CD14-positive monocyte (primary cell): ENCODE results near the gene KBTBD12. TPM values are rescaled to one million over a fixed set of nuclear protein-coding genes. Genes with fewer than 3 reads are reported as not detected.

Experiments used
- DNase-seq, 3 donors: peaks; one replicate each; pipeline ENCODE4 v3.0.0-alpha.2; 2011 to 2022
- H2AFZ ChIP-seq: 2 replicates; pipeline ENCODE4 v1.6.0; 2012; ENCODE audit warnings: mild to moderate bottlenecking, low read depth, low read length, inconsistent platforms; ENCODE audit not compliant: insufficient read depth, poor library complexity, severe bottlenecking
- H3K27ac ChIP-seq, 2 donors: 1 replicate in 1 of 2; 2 replicates in 1 of 2; pipeline ENCODE4 v1.5.1; 2012 to 2013; ENCODE audit warnings: low read length in 2 of 2, control low read depth in 1 of 2, inconsistent platforms in 1 of 2, low read depth in 1 of 2, mild to moderate bottlenecking in 1 of 2
- H3K27me3 ChIP-seq, 2 donors: one replicate each; pipeline versions ENCODE4 v1.6.0 to v1.6.1; 2011 to 2013; ENCODE audit warnings: low read length in 2 of 2; ENCODE audit not compliant: control insufficient read depth in 2 of 2, insufficient read depth in 2 of 2
- H3K36me3 ChIP-seq, 2 donors: replicated peaks in 1 of 2; 1 replicate in 1 of 2; 2 replicates in 1 of 2; pipeline versions ENCODE4 v1.5.1 to v1.6.1; 2012 to 2013; ENCODE audit warnings: low read length in 2 of 2, control low read depth in 1 of 2, inconsistent platforms in 1 of 2, mild to moderate bottlenecking in 1 of 2; ENCODE audit not compliant: insufficient read depth in 2 of 2, control insufficient read depth in 1 of 2
- H3K4me1 ChIP-seq, 2 donors: 1 replicate in 1 of 2; 2 replicates in 1 of 2; pipeline versions ENCODE4 v1.5.1 to v1.6.1; 2012 to 2013; ENCODE audit warnings: low read length in 2 of 2, control low read depth in 1 of 2, inconsistent platforms in 1 of 2, mild to moderate bottlenecking in 1 of 2, moderate library complexity in 1 of 2; ENCODE audit not compliant: insufficient read depth in 2 of 2, control insufficient read depth in 1 of 2
- H3K4me2 ChIP-seq: replicated peaks from 2 replicates; pipeline ENCODE3; 2012; ENCODE audit warnings: low read length, moderate library complexity, mild to moderate bottlenecking; ENCODE audit not compliant: poor library complexity, severe bottlenecking; ENCODE audit errors: extremely low read depth
- H3K4me3 ChIP-seq, 3 experiments: fragments of 200-600 bp in 1 of 3; sonication (generic) in 1 of 3; replicated peaks in 1 of 3; 1 replicate in 2 of 3; 2 replicates in 1 of 3; pipeline ENCODE4 v1.5.1; 2011 to 2013; ENCODE audit warnings: low read length in 3 of 3, mild to moderate bottlenecking in 3 of 3, control low read depth in 2 of 3, low read depth in 2 of 3, inconsistent platforms in 1 of 3, moderate library complexity in 1 of 3
- H3K79me2 ChIP-seq: 2 replicates; pipeline ENCODE4 v1.6.0; 2012; ENCODE audit warnings: mild to moderate bottlenecking, control low read depth, inconsistent platforms, low read length, moderate library complexity; ENCODE audit not compliant: insufficient read depth
- H3K9ac ChIP-seq: 2 replicates; pipeline ENCODE4 v1.6.0; 2017; ENCODE audit warnings: low read length, mild to moderate bottlenecking; ENCODE audit not compliant: insufficient read depth, poor library complexity, severe bottlenecking
- H3K9me3 ChIP-seq, 2 donors: replicated peaks in 1 of 2; 1 replicate in 1 of 2; 2 replicates in 1 of 2; pipeline versions ENCODE4 v1.5.1 to v1.6.1; 2012 to 2013; ENCODE audit warnings: low read length in 2 of 2, control low read depth in 1 of 2; ENCODE audit not compliant: control insufficient read depth in 1 of 2, insufficient read depth in 1 of 2
- H4K20me1 ChIP-seq: 2 replicates; pipeline ENCODE4 v1.6.0; 2012; ENCODE audit warnings: mild to moderate bottlenecking, low read length, control low read depth, moderate library complexity; ENCODE audit not compliant: insufficient read depth
- H3K27ac Mint-ChIP-seq, 7 donors: one replicate each; pipeline ENCODE4 v1.8.0; 2020; ENCODE audit warnings: mild to moderate bottlenecking in 7 of 7, mixed read lengths in 7 of 7, moderate library complexity in 6 of 7, inconsistent platforms in 2 of 7
- H3K27me3 Mint-ChIP-seq, 3 donors: one replicate each; pipeline ENCODE4 v1.8.0; 2021 to 2022; ENCODE audit warnings: low read depth in 3 of 3, mild to moderate bottlenecking in 3 of 3, mixed read lengths in 3 of 3, moderate library complexity in 3 of 3, inconsistent platforms in 1 of 3
- H3K36me3 Mint-ChIP-seq, 2 donors: one replicate each; pipeline ENCODE4 v1.8.0; 2020; ENCODE audit warnings: mixed read lengths in 2 of 2, inconsistent platforms in 1 of 2, mild to moderate bottlenecking in 1 of 2
- H3K4me1 Mint-ChIP-seq: one replicate; pipeline ENCODE4 v1.8.0; 2020; ENCODE audit warnings: mild to moderate bottlenecking, mixed read lengths
- H3K4me3 Mint-ChIP-seq, 2 donors: one replicate each; pipeline ENCODE4 v1.8.0; 2020; ENCODE audit warnings: mild to moderate bottlenecking in 2 of 2, mixed read lengths in 2 of 2, moderate library complexity in 1 of 2
- H3K9me3 Mint-ChIP-seq, 7 donors: one replicate each; pipeline ENCODE4 v1.8.0; 2020 to 2022; ENCODE audit warnings: mixed read lengths in 7 of 7, mild to moderate bottlenecking in 6 of 7, moderate library complexity in 6 of 7, inconsistent platforms in 2 of 7
- WGBS: methylation state at CpG from one replicate; pipeline ENCODE4 v1.1.5; 2013; ENCODE audit warnings: missing lambda C conversion rate; ENCODE audit not compliant: insufficient coverage; 5-methylcytosine and 5-hydroxymethylcytosine counted together
- intact Hi-C, 2 donors: fragments of 100-400 bp; cut with micrococcal nuclease; formaldehyde crosslinking; loops; one replicate each; pipeline versions ENCODE4 v1.15.0 to v1.15.1; 2023
- polyA plus RNA-seq, 3 donors: library from polyadenylated mRNA; depleted of rRNA in 1 of 3; unstranded in 2 of 3; stranded (reverse) in 1 of 3; fragments of 300-500 nt in 2 of 3; fragments of >200 nt in 1 of 3; fragmentation: Illumina TruSeq in 2 of 3; gene quantifications; 1 replicate in 2 of 3; 2 replicates in 1 of 3; pipeline ENCODE4 v1.2.3, GENCODE V29; 2012 to 2021
- TF ChIP-seq, protein P1 (sequence below): fragments of 200-600 bp; IDR thresholded peaks from one replicate; pipeline ENCODE4 v1.8.0; 2022; ENCODE audit warnings: antibody characterized with exemption, mild to moderate bottlenecking

The KBTBD12 gene
- polyA plus RNA-seq, 3 donors, result not detected

GRCh38 chr3:127990461-127990860, 75.4 kb downstream of the KBTBD12 start:
- H3K4me1 ChIP-seq, result no peaks in the 10 kb centered on the region
- H3K27ac ChIP-seq, result no peak overlapping the region
- no peaks in the 10 kb centered on the region for H4K20me1 ChIP-seq
- no peak overlapping the region for H3K9ac ChIP-seq
- H3K79me2 ChIP-seq, result no peaks in the 10 kb centered on the region
- H3K27ac Mint-ChIP-seq, result no peak overlapping the region
- no peaks in the 10 kb centered on the region for H3K9me3 ChIP-seq
- H3K36me3 Mint-ChIP-seq, result no peaks in the 10 kb centered on the region
- H3K9me3 Mint-ChIP-seq, result peaks cover 0 to 5% (median 0%) of the 10 kb centered on the region in 7 donors
- 77% methylated on average over 10 of the region's 11 CpGs for WGBS
- no peak for DNase-seq
- no peaks in the 10 kb centered on the region for H3K27me3 ChIP-seq
- H3K27me3 Mint-ChIP-seq, result peaks cover 0 to 7% (median 1%) of the 10 kb centered on the region in 3 donors
- H3K4me3 ChIP-seq, result no peak overlapping the region
- H3K4me1 Mint-ChIP-seq, result no peaks in the 10 kb centered on the region
- H3K4me2 ChIP-seq, result no peak overlapping the region
- intact Hi-C loops, result no loop called here
- H3K4me3 Mint-ChIP-seq, result no peak overlapping the region
- no peaks in the 10 kb centered on the region for H3K36me3 ChIP-seq
- TF ChIP-seq, protein P1, sequence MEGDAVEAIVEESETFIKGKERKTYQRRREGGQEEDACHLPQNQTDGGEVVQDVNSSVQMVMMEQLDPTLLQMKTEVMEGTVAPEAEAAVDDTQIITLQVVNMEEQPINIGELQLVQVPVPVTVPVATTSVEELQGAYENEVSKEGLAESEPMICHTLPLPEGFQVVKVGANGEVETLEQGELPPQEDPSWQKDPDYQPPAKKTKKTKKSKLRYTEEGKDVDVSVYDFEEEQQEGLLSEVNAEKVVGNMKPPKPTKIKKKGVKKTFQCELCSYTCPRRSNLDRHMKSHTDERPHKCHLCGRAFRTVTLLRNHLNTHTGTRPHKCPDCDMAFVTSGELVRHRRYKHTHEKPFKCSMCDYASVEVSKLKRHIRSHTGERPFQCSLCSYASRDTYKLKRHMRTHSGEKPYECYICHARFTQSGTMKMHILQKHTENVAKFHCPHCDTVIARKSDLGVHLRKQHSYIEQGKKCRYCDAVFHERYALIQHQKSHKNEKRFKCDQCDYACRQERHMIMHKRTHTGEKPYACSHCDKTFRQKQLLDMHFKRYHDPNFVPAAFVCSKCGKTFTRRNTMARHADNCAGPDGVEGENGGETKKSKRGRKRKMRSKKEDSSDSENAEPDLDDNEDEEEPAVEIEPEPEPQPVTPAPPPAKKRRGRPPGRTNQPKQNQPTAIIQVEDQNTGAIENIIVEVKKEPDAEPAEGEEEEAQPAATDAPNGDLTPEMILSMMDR, result no peak
- no peak overlapping the region for H2AFZ ChIP-seq

DNA sequence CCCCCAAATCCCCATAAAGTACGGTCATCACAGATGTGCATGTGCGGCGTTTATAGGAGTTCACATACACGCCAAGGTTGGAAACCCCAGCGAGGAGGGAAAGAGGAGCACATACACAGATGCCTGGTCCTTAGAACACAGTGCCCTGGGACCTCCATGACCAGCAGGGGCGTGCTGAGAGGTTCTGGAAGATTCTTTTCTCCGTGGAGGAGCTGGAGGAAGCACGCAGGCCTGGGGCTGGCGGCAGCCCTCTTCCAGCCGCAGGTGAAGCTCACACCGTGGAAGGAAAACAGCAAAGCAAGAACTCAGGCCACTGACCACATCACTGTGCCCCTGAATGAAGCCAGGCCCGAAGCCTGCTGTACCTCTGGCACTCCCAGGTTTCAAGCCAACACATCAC, 76.2 kb downstream of the KBTBD12 start:
- peaks cover 0 to 7% (median 1%) of the 10 kb centered on the region in 3 donors for H3K27me3 Mint-ChIP-seq
- no peaks in the 10 kb centered on the region for H3K4me1 ChIP-seq
- H3K36me3 ChIP-seq, result no peaks in the 10 kb centered on the region
- no peaks in the 10 kb centered on the region for H3K27me3 ChIP-seq
- WGBS, result 96% methylated on average over 11 of the region's 12 CpGs
- H3K27ac ChIP-seq, result no peak overlapping the region
- no peak overlapping the region for H2AFZ ChIP-seq
- no peaks in the 10 kb centered on the region for H3K9me3 ChIP-seq
- H3K9ac ChIP-seq, result no peak overlapping the region
- H3K4me3 ChIP-seq, result no peak overlapping the region
- H3K4me1 Mint-ChIP-seq, result no peaks in the 10 kb centered on the region
- intact Hi-C loops, result no loop called here
- TF ChIP-seq, protein P1, result no peak
- H4K20me1 ChIP-seq, result no peaks in the 10 kb centered on the region
- peaks cover 0 to 5% (median 0%) of the 10 kb centered on the region in 7 donors for H3K9me3 Mint-ChIP-seq
- H3K79me2 ChIP-seq, result no peaks in the 10 kb centered on the region
- no peaks in the 10 kb centered on the region for H3K36me3 Mint-ChIP-seq
- no peak overlapping the region for H3K4me2 ChIP-seq
- no peak overlapping the region for H3K27ac Mint-ChIP-seq
- DNase-seq, result no peak
- no peak overlapping the region for H3K4me3 Mint-ChIP-seq
